Embryonic facial prominence (tissue), 1 donor: Measurements from ENCODE around the gene WNT10A.
"Not testable (repeated sequence)": the region's sequence is repeated elsewhere in the genome, so short reads cannot be mapped to it uniquely, and the experiment has no call there.

ENCODE experiments used
- DNase-seq: peaks from one replicate; pipeline ENCODE4 v3.0.0-alpha.2; 2016; ENCODE audit errors: extremely low spot score

The WNT10A gene

DNA sequence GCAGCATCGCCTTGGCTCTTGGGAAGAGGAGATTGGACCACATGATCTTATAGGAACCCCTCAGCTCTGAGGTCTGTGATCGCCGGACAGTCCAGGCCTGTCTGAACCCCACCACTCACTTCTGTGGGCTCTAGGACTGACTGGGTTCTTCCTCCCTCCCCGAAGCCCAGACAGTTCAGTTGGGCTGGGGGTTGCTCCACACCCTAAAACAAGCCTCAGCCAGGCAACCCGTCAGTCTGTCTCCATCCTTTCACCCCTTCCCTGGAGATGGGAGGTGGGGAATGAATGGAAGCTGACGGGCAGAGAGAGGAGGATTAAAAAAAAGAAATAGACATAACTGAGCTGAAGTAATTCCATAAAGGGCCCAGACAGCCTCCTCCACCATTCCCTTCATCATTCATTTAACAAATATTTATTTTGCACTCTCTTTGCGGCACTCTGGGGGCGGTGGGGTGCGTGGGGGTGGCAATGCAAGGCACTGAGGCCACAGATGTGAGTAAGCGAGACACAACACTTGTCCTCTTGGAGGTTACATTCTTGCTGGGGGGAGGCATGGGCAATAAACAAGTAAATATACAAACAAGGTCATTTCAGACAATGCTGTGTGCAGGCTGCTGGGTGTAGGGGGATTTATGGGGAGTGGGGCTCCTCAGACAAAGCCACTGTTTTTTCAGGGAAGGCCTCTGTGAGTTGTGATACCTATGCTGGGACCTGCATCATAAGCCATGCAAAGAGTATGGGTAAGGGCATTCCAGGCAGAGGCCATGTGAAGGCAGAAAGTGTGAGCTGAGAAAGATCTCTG, 12.9 kb downstream of the WNT10A start:
- no peak for DNase-seq

GRCh38 chr2:218894151-218894879, 13.7 kb downstream of the WNT10A start:
- no peak for DNase-seq

DNA sequence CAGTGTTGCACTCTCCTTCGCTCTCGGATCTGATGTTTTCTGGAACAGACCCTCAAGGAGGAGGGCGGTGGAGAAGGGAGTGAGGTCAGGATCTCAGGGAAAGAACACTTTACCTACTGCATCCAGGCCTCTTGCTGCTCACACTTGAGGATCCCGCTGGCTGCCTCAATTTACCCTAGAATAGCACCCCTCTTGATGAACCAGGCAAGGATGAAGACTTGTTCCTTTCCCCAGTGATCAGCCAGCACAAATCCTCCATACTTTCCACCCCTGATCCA, 14.2 kb downstream of the WNT10A start:
- no peak for DNase-seq

GRCh38 chr2:218895326-218895725, 14.7 kb downstream of the WNT10A start:
- no peak for DNase-seq

DNA sequence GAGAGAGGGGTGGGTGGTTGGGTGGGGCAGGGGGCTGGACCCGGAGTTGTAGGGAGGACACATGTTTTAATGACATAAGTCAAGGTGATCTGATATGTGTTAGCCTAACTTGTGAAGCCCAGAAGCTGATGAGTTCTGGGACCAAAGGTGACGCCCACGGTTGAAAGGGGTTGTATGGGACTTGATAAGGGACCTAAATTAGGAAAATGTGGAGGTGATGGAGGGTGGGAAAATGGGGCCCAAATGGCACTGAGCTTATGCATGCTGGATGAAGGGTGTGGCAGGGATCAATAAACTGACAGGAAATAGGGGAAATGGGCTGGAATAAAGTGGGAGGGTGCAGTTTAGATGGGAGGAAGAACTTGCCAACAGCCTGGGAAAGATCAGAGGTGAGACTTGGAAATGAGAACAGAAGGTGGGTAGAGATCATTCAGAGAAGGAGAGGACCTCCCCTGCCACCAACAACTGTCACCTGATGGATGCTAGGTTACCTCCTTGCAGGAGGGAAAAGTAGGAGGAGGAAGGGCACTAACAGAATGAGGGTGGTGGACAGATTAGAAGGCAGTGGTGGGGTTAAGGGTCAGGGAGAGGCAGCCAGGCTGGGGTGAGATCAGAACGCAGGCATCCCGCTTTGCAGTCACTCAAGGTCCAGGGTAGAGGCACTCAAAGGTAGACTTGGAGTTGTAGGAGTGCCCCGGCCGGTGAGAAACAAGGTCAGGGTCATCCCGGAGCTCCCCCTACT, 15.3 kb downstream of the WNT10A start:
- no peak for DNase-seq

- DNase-seq = no peak
Observed at GRCh38 chr2:218896501-218897393, 16.1 kb downstream of the WNT10A start.

- no peak for DNase-seq
Observed at GRCh38 chr2:218897394-218898108, 16.9 kb downstream of the WNT10A start.

DNA sequence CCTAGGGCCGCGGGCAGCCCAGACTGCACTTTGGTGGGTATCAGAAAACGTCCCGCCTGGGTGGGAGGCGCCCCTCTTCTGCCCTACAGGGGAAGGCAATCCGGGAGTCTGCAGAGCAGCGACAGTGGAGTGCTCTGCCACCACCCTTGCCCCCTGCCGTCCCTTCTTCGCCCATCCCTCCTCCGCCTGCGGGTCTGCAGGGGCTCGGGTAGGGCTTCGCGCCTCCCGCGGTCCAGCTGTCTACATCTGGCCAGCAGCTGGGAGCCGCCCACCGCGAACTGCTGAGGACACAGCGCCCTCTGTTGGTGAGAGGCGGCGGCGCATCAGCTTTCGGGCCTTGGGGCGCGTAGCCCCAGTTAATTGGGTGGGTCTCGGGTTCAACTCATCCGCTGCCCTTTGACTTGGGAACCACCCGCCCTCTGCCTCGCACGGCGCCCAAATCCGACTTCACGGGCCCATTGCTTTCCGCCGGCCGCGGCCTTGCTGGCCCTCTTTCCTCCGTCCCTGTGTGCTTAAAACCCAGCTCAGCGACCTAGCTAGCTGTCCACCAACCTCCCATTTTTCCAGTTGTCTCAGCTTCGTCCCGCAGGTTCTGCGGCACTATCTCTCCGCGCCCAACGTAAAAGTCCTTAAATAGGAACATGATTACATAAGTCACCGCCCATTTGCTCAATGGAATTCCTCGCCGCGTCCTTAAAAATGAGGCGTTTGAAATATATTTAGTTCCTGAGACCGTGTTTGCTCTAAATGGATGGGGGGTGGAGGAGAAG, 17.6 kb downstream of the WNT10A start:
- no peak for DNase-seq

GRCh38 chr2:218899147-218899546, 18.5 kb downstream of the WNT10A start:
- DNase-seq = no peak

DNA sequence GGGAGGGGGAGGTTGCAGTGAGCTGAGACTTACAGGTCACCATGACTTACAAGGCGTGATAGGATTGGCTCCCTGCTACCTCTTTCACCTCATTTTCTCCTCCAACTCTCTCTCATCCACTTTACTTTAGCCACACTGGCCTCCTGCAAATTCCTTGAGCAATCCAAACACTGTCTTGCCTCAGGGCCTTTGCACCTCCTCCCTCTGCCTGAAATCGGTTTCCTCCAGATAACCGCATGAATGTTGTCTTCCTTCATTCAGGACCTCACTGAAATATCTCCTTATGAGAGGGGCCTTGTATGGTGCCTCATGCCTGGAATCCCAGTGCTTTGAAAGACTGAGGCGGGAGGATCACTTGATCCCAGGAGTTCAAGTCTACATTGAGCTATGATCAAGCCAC, 21.8 kb downstream of the WNT10A start:
- no peak for DNase-seq

- no peak for DNase-seq
Observed at GRCh38 chr2:218904176-218904575, 23.5 kb downstream of the WNT10A start.

- peak; percentile 77 for DNase-seq
Observed at GRCh38 chr2:218908721-218909619, 28.3 kb downstream of the WNT10A start.

GRCh38 chr2:218910741-218911140, 30.1 kb downstream of the WNT10A start:
- DNase-seq = no peak

DNA sequence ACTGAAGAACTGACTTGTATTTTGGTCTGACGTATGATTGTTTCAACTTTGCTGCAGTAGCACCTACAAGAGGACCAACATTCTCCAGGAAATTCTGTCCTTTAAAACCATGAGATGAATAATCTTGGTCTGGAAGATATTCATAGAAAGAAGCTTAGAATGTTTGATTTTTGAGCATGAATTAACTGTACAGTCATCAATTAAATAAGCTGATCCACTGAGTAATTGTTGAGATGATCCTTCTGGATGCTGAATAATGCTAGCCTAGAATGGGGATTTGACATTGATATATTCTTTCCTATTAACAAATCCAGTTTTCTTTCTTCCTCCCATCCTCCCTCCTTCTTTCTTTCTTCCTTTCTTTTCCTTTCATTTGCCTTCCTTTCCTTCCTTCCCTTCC, 39.9 kb downstream of the WNT10A start:
- no peak for DNase-seq

GRCh38 chr2:218924757-218925156, 44.1 kb downstream of the WNT10A start:
- DNase-seq = no peak

DNA sequence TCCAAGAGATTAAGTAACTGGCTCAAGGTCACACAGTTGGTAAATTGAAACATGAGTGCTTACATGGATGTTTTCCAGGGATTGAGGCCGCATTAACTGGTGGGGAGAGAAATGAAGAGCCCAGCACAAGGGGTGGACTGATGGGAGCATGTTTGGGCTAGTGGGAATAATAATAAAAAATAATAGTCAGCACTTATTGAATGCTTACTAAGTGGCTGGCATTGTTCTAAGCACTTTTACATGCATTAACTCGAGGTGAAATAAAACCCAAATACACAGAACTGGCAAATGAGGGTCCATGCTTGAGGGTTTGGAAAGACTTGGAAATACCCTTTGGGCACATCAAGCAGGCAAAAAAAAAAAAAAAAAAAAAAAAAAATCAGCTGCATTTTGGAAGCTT, 44.8 kb downstream of the WNT10A start:
- DNase-seq = no peak

DNA sequence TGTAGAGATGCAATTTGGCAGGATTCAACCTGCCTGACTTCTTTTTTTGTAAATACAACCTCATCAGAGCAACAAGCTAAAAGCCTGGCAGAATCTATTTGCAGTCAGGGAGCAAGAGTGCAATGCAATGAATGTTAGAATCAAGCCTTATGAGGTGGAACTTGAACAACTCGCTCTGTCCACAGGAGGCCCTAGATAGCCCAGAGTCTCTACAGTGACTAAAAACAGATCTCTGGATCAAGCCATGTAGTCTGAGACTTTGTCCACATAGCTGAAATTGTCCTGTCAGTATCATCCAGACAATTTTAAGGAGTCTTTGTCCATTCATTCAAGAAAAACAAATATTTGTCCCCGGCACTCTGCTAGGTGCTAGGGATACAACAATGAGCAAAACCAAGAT, 46.8 kb downstream of the WNT10A start:
- no peak for DNase-seq

GRCh38 chr2:218927876-218928275, 47.2 kb downstream of the WNT10A start:
- DNase-seq = no peak

GRCh38 chr2:218930488-218930887, 49.8 kb downstream of the WNT10A start:
- not testable (repeated sequence) for DNase-seq
